GM12878 (cell line): ENCODE measurements around the gene DLG1. TPM values are rescaled to one million over a fixed set of nuclear protein-coding genes. Genes with fewer than 3 reads are reported as not detected.
A peak's percentile ranks its signal among the peaks of the same experiment; 100 is the strongest.

ENCODE experiments used
- ATAC-seq: fragments of 200-7000 bp; cut with Tn5 transposase; 3 replicates; pipeline ENCODE4 v1.9.1; 2020; ENCODE audit warnings: mild to moderate bottlenecking, moderate library complexity
- BruUV-seq: library from RNA; stranded (reverse); fragments of 400-500 nt; replicated peaks from 2 replicates; lab custom pipeline; 2021; lab: Mats Ljungman, UMichigan
- CTCF ChIA-PET: fragments of 300-600 bp; sonication (Branson Sonifier 250); formaldehyde crosslinking; extraction: SDS; loops from one replicate; lab custom pipeline; 2021; ENCODE audit warnings: inconsistent platforms; lab: Yijun Ruan, JAX
- POLR2A ChIA-PET: fragments of 350-600 bp; formaldehyde crosslinking; extraction: SDS; loops from one replicate; lab custom pipeline; 2021; ENCODE audit warnings: inconsistent platforms; lab: Charles Lee
- RAD21 ChIA-PET: fragments of 300-600 bp; sonication (Branson Sonifier 250); formaldehyde crosslinking; loops from one replicate; lab custom pipeline; 2023; ENCODE audit warnings: antibody characterized with exemption; ENCODE audit not compliant: unreplicated experiment; lab: Charles Lee
- SMC1A ChIA-PET: fragments of 300-600 bp; sonication (Branson Sonifier 250); formaldehyde crosslinking; loops from one replicate; lab custom pipeline; 2023; ENCODE audit not compliant: unreplicated experiment, uncharacterized antibody; lab: Charles Lee
- DNase-seq: peaks from one replicate; pipeline ENCODE4 v3.0.0-alpha.2; 2011; ENCODE audit warnings: low read depth, low spot score
- FAIRE-seq: peaks from 3 replicates; lab custom pipeline; 2011; peaks lifted over from hg19 to GRCh38; lab: Jason Lieb, UNC
- H2AFZ ChIP-seq: 2 replicates; pipeline ENCODE4 v1.6.0; 2011; ENCODE audit warnings: low read depth, low read length, control low read depth; ENCODE audit not compliant: control insufficient read depth
- H3K27ac ChIP-seq: 2 replicates; pipeline ENCODE4 v1.5.1; 2011; ENCODE audit warnings: control low read depth; ENCODE audit not compliant: control insufficient read depth, insufficient read depth
- H3K27me3 ChIP-seq, 2 experiments: replicated peaks in 1 of 2; 2 replicates each; pipeline versions ENCODE4 v1.6.0 to v1.6.1; 2011; ENCODE audit warnings: low read length in 1 of 2; ENCODE audit not compliant: control insufficient read depth in 2 of 2, insufficient read depth in 2 of 2
- H3K36me3 ChIP-seq, 2 experiments: 2 replicates each; pipeline ENCODE4 v1.5.1; 2011; ENCODE audit warnings: low read length in 1 of 2; ENCODE audit not compliant: control insufficient read depth in 2 of 2, insufficient read depth in 2 of 2
- H3K4me1 ChIP-seq: 2 replicates; pipeline ENCODE4 v1.6.1; 2011; ENCODE audit warnings: mild to moderate bottlenecking, low read length, moderate library complexity, mixed read lengths; ENCODE audit not compliant: control insufficient read depth, insufficient read depth
- H3K4me2 ChIP-seq: 2 replicates; pipeline ENCODE4 v1.6.0; 2011; ENCODE audit warnings: control low read depth; ENCODE audit not compliant: control insufficient read depth, insufficient read depth
- H3K4me3 ChIP-seq: fragments of 200-600 bp; sonication (generic); 2 replicates; pipeline ENCODE4 v1.5.1; 2016
- H3K79me2 ChIP-seq: 2 replicates; pipeline ENCODE4 v1.6.0; 2011; ENCODE audit warnings: low read length; ENCODE audit not compliant: control insufficient read depth, insufficient read depth
- H3K9ac ChIP-seq: 2 replicates; pipeline ENCODE4 v1.8.0; 2011; ENCODE audit warnings: low read length, control low read depth, mixed read lengths; ENCODE audit not compliant: control insufficient read depth, insufficient read depth
- H3K9me3 ChIP-seq: replicated peaks from 3 replicates; pipeline ENCODE4 v1.5.1; 2011; ENCODE audit warnings: mild to moderate bottlenecking, low read length; ENCODE audit not compliant: control insufficient read depth, insufficient read depth
- H4K20me1 ChIP-seq: 2 replicates; pipeline ENCODE4 v1.6.0; 2011; ENCODE audit not compliant: control insufficient read depth, insufficient read depth
- BHLHE40 ChIP-seq, 2 experiments: fragments of 450-650 bp in 1 of 2; IDR thresholded peaks; 2 replicates each; pipeline ENCODE4 v1.6.1; 2011 to 2017; ENCODE audit warnings: low read depth in 2 of 2, borderline replicate concordance in 1 of 2, improper control_type of control experiment in 1 of 2, low read length in 1 of 2, mild to moderate bottlenecking in 1 of 2
- CBX5 ChIP-seq: sonication (generic); IDR thresholded peaks from 2 replicates; pipeline ENCODE4 v1.6.1; 2016; ENCODE audit warnings: low read depth, moderate library complexity, mild to moderate bottlenecking, inconsistent platforms
- CEBPB ChIP-seq, 2 experiments: fragments of 150-350 bp in 1 of 2; IDR thresholded peaks; 2 replicates each; pipeline ENCODE4 v1.6.1; 2012 to 2014; ENCODE audit warnings: low read depth in 2 of 2, low read length in 2 of 2, borderline replicate concordance in 1 of 2, inconsistent platforms in 1 of 2
- CTCF ChIP-seq, 3 experiments: IDR thresholded peaks in 2 of 3; conservative IDR thresholded peaks in 1 of 3; 2 replicates each; pipeline ENCODE4 v1.5.1; 2011; ENCODE audit warnings: low read depth in 3 of 3, low read length in 3 of 3, mild to moderate bottlenecking in 3 of 3, control low read depth in 2 of 3, moderate library complexity in 2 of 3, inconsistent platforms in 1 of 3, mixed read lengths in 1 of 3; ENCODE audit not compliant: control insufficient read depth in 2 of 3, insufficient read depth in 1 of 3; ENCODE audit errors: extremely low read depth in 1 of 3
- E2F8 ChIP-seq: fragments of 450-650 bp; IDR thresholded peaks from 2 replicates; pipeline ENCODE4 v1.6.1; 2018; ENCODE audit warnings: mild to moderate bottlenecking, low read depth, moderate library complexity; ENCODE audit not compliant: partially characterized antibody
- PAX8 ChIP-seq: fragments of 450-650 bp; IDR thresholded peaks from 2 replicates; pipeline ENCODE4 v1.6.1; 2017; ENCODE audit warnings: mild to moderate bottlenecking, moderate library complexity
- SIN3A ChIP-seq: IDR thresholded peaks from 2 replicates; pipeline ENCODE4 v1.6.1; 2012; ENCODE audit warnings: low read depth, low read length, improper control_type of control experiment
- SMAD5 ChIP-seq: IDR thresholded peaks from 2 replicates; pipeline ENCODE4 v1.6.1; 2016; ENCODE audit warnings: antibody characterized with exemption, low read depth
- USF2 ChIP-seq: IDR thresholded peaks from 2 replicates; pipeline ENCODE4 v1.6.1; 2011; ENCODE audit warnings: low read depth, low read length, improper control_type of control experiment, borderline replicate concordance
- ZNF687 ChIP-seq: fragments of 450-650 bp; IDR thresholded peaks from 2 replicates; pipeline ENCODE4 v1.6.1; 2017; ENCODE audit warnings: mild to moderate bottlenecking, moderate library complexity
- WGBS: methylation state at CpG from one replicate; pipeline ENCODE4 v1.1.6; 2016; ENCODE audit warnings: low lambda C conversion rate; ENCODE audit not compliant: insufficient replicate concordance, insufficient coverage; ENCODE audit errors: missing lambda C conversion rate; 5-methylcytosine and 5-hydroxymethylcytosine counted together
- in situ Hi-C: fragments of 300-500 bp; cut with MboI; formaldehyde crosslinking; loops from 9 replicates; pipeline ENCODE4 v1.14.3; 2018; ENCODE audit warnings: mixed read lengths
- intact Hi-C: fragments of 100-400 bp; cut with micrococcal nuclease; formaldehyde crosslinking; loops from one replicate; pipeline ENCODE4 v1.14.2; 2022; ENCODE audit not compliant: unreplicated experiment
- polyA plus RNA-seq, 11 experiments: library from polyadenylated mRNA; depleted of rRNA in 4 of 11; unstranded in 6 of 11; stranded (reverse) in 5 of 11; fragments of >200 nt; fragmentation: Nextera tagmentation in 4 of 11; fragmentation: Illumina TruSeq in 1 of 11; extraction: Ambion mirVana in 4 of 11; extraction: Trizol in 1 of 11; gene quantifications; 1 replicate in 1 of 11; 2 replicates in 10 of 11; pipeline versions ENCODE4 v1.2.1 to v1.2.3, GENCODE V29; 2011 to 2016; ENCODE audit warnings: inconsistent platforms in 2 of 11, missing spikeins in 2 of 11, low read depth in 1 of 11
- total RNA-seq, 4 experiments: library from RNA; depleted of rRNA in 3 of 4; stranded (reverse); fragments of >200 nt in 3 of 4; fragmentation: Illumina TruSeq in 1 of 4; extraction: Trizol in 1 of 4; gene quantifications; 2 replicates each; pipeline versions ENCODE4 v1.2.1 to v1.2.3, GENCODE V29; 2013 to 2021

The DLG1 gene
- total and polyA plus RNA-seq, 10 of the 15 experiments (the other 5 are each of a cell fraction or from before 2014, with no cell fraction given), result 9.2 to 63.1 (median 40.1) TPM

GRCh38 chr3:197027151-197027895, 271.1 kb downstream of the DLG1 start:
- no peak for ATAC-seq
- Histone ChIP-seq H3K4me2 (0 out of 2 replicates have a peak overlapping the region, but pooled peaks have one; percentile 72), H3K9me3 (no peaks in the 10 kb centered on the region), H3K9ac (no peak overlapping the region), H3K36me3 (peaks cover 0 to 19% of the 10 kb centered on the region in 2 experiments; a peak in 3 of 4 replicates), H3K4me3 (no peak overlapping the region; the same call in 1 of the 2 replicates), H4K20me1 (no peaks in the 10 kb centered on the region), H3K27ac (no peak overlapping the region), H2AFZ (no peak overlapping the region), H3K4me1 (peaks cover 20% of the 10 kb centered on the region), H3K79me2 (peaks cover 19% of the 10 kb centered on the region), H3K27me3 (no peaks in the 10 kb centered on the region)
- 98% methylated on average over 24 of the region's 29 CpGs for WGBS
- in situ Hi-C loops, result no loop called here
- BruUV-seq, result no TSS peak
- CTCF ChIA-PET, result interaction anchor here (1.0 to 4.4 kb wide), 4 partner anchors 24 to 230 kb away, joined by 3 to 45 read pairs (median 20); no protein-coding TSS in a partner anchor
- intact Hi-C loops, result no loop called here
- RAD21 ChIA-PET, result interaction anchor here (3.9 kb wide), 1 partner anchor 23 kb away, joined by 48 read pairs; no protein-coding TSS in a partner anchor
- SMC1A ChIA-PET, result interaction anchor here (4.8 kb wide), 1 partner anchor 23 kb away, joined by 33 read pairs; no protein-coding TSS in a partner anchor
- POLR2A ChIA-PET, result no interaction called here
- FAIRE-seq, result no peak
- no peak for DNase-seq
- no peak for TF ChIP-seq SIN3A
- no peak for TF ChIP-seq CEBPB (IDR thresholded peaks at IDR 0.05; ENCODE audit: borderline replicate concordance in 1 of 2, low read depth in 2 of 2, low read length in 2 of 2)
- TF ChIP-seq PAX8, result no peak
- TF ChIP-seq SMAD5, result no peak
- TF ChIP-seq BHLHE40 (IDR thresholded peaks at IDR 0.05; ENCODE audit: borderline replicate concordance in 1 of 2, low read depth in 2 of 2, low read length in 1 of 2), result no peak
- TF ChIP-seq CBX5, result no peak
- no peak for TF ChIP-seq E2F8
- no peak for TF ChIP-seq CTCF (IDR thresholded peaks at IDR 0.05 in 2 of 3, conservative IDR thresholded peaks at IDR 0.05 in 1 of 3; ENCODE audit: control insufficient read depth in 2 of 3, extremely low read depth in 1 of 3, insufficient read depth in 1 of 3, low read depth in 3 of 3, low read length in 3 of 3)
- no peak for TF ChIP-seq USF2
- no peak for TF ChIP-seq ZNF687
